GM12878 (cell line): Measurements from ENCODE around the gene SFT2D1. TPM values are rescaled to one million over a fixed set of nuclear protein-coding genes. Genes with fewer than 3 reads are reported as not detected.

Source experiments
- ATAC-seq: fragments of 200-7000 bp; cut with Tn5 transposase; 3 replicates; pipeline ENCODE4 v1.9.1; 2020; ENCODE audit warnings: mild to moderate bottlenecking, moderate library complexity
- BruUV-seq: library from RNA; stranded (reverse); fragments of 400-500 nt; replicated peaks from 2 replicates; lab custom pipeline; 2021; lab: Mats Ljungman, UMichigan
- CTCF ChIA-PET: fragments of 300-600 bp; sonication (Branson Sonifier 250); formaldehyde crosslinking; extraction: SDS; loops from one replicate; lab custom pipeline; 2021; ENCODE audit warnings: inconsistent platforms; lab: Yijun Ruan, JAX
- POLR2A ChIA-PET: fragments of 350-600 bp; formaldehyde crosslinking; extraction: SDS; loops from one replicate; lab custom pipeline; 2021; ENCODE audit warnings: inconsistent platforms; lab: Charles Lee
- RAD21 ChIA-PET: fragments of 300-600 bp; sonication (Branson Sonifier 250); formaldehyde crosslinking; loops from one replicate; lab custom pipeline; 2023; ENCODE audit warnings: antibody characterized with exemption; ENCODE audit not compliant: unreplicated experiment; lab: Charles Lee
- SMC1A ChIA-PET: fragments of 300-600 bp; sonication (Branson Sonifier 250); formaldehyde crosslinking; loops from one replicate; lab custom pipeline; 2023; ENCODE audit not compliant: unreplicated experiment, uncharacterized antibody; lab: Charles Lee
- DNase-seq: peaks from one replicate; pipeline ENCODE4 v3.0.0-alpha.2; 2011; ENCODE audit warnings: low read depth, low spot score
- FAIRE-seq: peaks from 3 replicates; lab custom pipeline; 2011; peaks lifted over from hg19 to GRCh38; lab: Jason Lieb, UNC
- H2AFZ ChIP-seq: 2 replicates; pipeline ENCODE4 v1.6.0; 2011; ENCODE audit warnings: low read depth, low read length, control low read depth; ENCODE audit not compliant: control insufficient read depth
- H3K27ac ChIP-seq: 2 replicates; pipeline ENCODE4 v1.5.1; 2011; ENCODE audit warnings: control low read depth; ENCODE audit not compliant: control insufficient read depth, insufficient read depth
- H3K27me3 ChIP-seq, 2 experiments: replicated peaks in 1 of 2; 2 replicates each; pipeline versions ENCODE4 v1.6.0 to v1.6.1; 2011; ENCODE audit warnings: low read length in 1 of 2; ENCODE audit not compliant: control insufficient read depth in 2 of 2, insufficient read depth in 2 of 2
- H3K36me3 ChIP-seq, 2 experiments: 2 replicates each; pipeline ENCODE4 v1.5.1; 2011; ENCODE audit warnings: low read length in 1 of 2; ENCODE audit not compliant: control insufficient read depth in 2 of 2, insufficient read depth in 2 of 2
- H3K4me1 ChIP-seq: 2 replicates; pipeline ENCODE4 v1.6.1; 2011; ENCODE audit warnings: mild to moderate bottlenecking, low read length, moderate library complexity, mixed read lengths; ENCODE audit not compliant: control insufficient read depth, insufficient read depth
- H3K4me2 ChIP-seq: 2 replicates; pipeline ENCODE4 v1.6.0; 2011; ENCODE audit warnings: control low read depth; ENCODE audit not compliant: control insufficient read depth, insufficient read depth
- H3K4me3 ChIP-seq: fragments of 200-600 bp; sonication (generic); 2 replicates; pipeline ENCODE4 v1.5.1; 2016
- H3K79me2 ChIP-seq: 2 replicates; pipeline ENCODE4 v1.6.0; 2011; ENCODE audit warnings: low read length; ENCODE audit not compliant: control insufficient read depth, insufficient read depth
- H3K9ac ChIP-seq: 2 replicates; pipeline ENCODE4 v1.8.0; 2011; ENCODE audit warnings: low read length, control low read depth, mixed read lengths; ENCODE audit not compliant: control insufficient read depth, insufficient read depth
- H3K9me3 ChIP-seq: replicated peaks from 3 replicates; pipeline ENCODE4 v1.5.1; 2011; ENCODE audit warnings: mild to moderate bottlenecking, low read length; ENCODE audit not compliant: control insufficient read depth, insufficient read depth
- H4K20me1 ChIP-seq: 2 replicates; pipeline ENCODE4 v1.6.0; 2011; ENCODE audit not compliant: control insufficient read depth, insufficient read depth
- HDGF ChIP-seq: fragments of 450-650 bp; IDR thresholded peaks from 2 replicates; pipeline ENCODE4 v1.6.1; 2016; ENCODE audit warnings: antibody characterized with exemption
- POLR2AphosphoS2 ChIP-seq: IDR thresholded peaks from 2 replicates; pipeline ENCODE4 v1.6.1; 2011; ENCODE audit warnings: low read depth, mild to moderate bottlenecking, low read length, improper control_type of control experiment, moderate library complexity
- RBBP5 ChIP-seq: fragments of 200-600 bp; sonication (generic); conservative IDR thresholded peaks from 2 replicates; pipeline ENCODE4 v1.6.1; 2016
- SUZ12 ChIP-seq: fragments of 200-600 bp; sonication (generic); IDR thresholded peaks from one replicate; pipeline ENCODE4 v1.6.1; 2018; ENCODE audit warnings: antibody characterized with exemption, mild to moderate bottlenecking; ENCODE audit not compliant: unreplicated experiment
- WGBS: methylation state at CpG from one replicate; pipeline ENCODE4 v1.1.6; 2016; ENCODE audit warnings: low lambda C conversion rate; ENCODE audit not compliant: insufficient replicate concordance, insufficient coverage; ENCODE audit errors: missing lambda C conversion rate; 5-methylcytosine and 5-hydroxymethylcytosine counted together
- in situ Hi-C: fragments of 300-500 bp; cut with MboI; formaldehyde crosslinking; loops from 9 replicates; pipeline ENCODE4 v1.14.3; 2018; ENCODE audit warnings: mixed read lengths
- intact Hi-C: fragments of 100-400 bp; cut with micrococcal nuclease; formaldehyde crosslinking; loops from one replicate; pipeline ENCODE4 v1.14.2; 2022; ENCODE audit not compliant: unreplicated experiment
- polyA plus RNA-seq, 11 experiments: library from polyadenylated mRNA; depleted of rRNA in 4 of 11; unstranded in 6 of 11; stranded (reverse) in 5 of 11; fragments of >200 nt; fragmentation: Nextera tagmentation in 4 of 11; fragmentation: Illumina TruSeq in 1 of 11; extraction: Ambion mirVana in 4 of 11; extraction: Trizol in 1 of 11; gene quantifications; 1 replicate in 1 of 11; 2 replicates in 10 of 11; pipeline versions ENCODE4 v1.2.1 to v1.2.3, GENCODE V29; 2011 to 2016; ENCODE audit warnings: inconsistent platforms in 2 of 11, missing spikeins in 2 of 11, low read depth in 1 of 11
- total RNA-seq, 4 experiments: library from RNA; depleted of rRNA in 3 of 4; stranded (reverse); fragments of >200 nt in 3 of 4; fragmentation: Illumina TruSeq in 1 of 4; extraction: Trizol in 1 of 4; gene quantifications; 2 replicates each; pipeline versions ENCODE4 v1.2.1 to v1.2.3, GENCODE V29; 2013 to 2021
- TF ChIP-seq, protein P1 (sequence below), 3 experiments: IDR thresholded peaks in 2 of 3; conservative IDR thresholded peaks in 1 of 3; 2 replicates each; pipeline ENCODE4 v1.5.1; 2011; ENCODE audit warnings: low read depth in 3 of 3, low read length in 3 of 3, mild to moderate bottlenecking in 3 of 3, control low read depth in 2 of 3, moderate library complexity in 2 of 3, inconsistent platforms in 1 of 3, mixed read lengths in 1 of 3; ENCODE audit not compliant: control insufficient read depth in 2 of 3, insufficient read depth in 1 of 3; ENCODE audit errors: extremely low read depth in 1 of 3
- TF ChIP-seq, protein P2 (sequence below): IDR thresholded peaks from 2 replicates; pipeline ENCODE4 v1.6.1; 2011; ENCODE audit warnings: borderline replicate concordance, low read depth, mild to moderate bottlenecking, moderate library complexity, low read length; ENCODE audit not compliant: insufficient read depth, poor library complexity, severe bottlenecking

The SFT2D1 gene
- total and polyA plus RNA-seq, 10 of the 15 experiments (the other 5 are each of a cell fraction or from before 2014, with no cell fraction given): 69.5 to 281 (median 124) TPM

DNA sequence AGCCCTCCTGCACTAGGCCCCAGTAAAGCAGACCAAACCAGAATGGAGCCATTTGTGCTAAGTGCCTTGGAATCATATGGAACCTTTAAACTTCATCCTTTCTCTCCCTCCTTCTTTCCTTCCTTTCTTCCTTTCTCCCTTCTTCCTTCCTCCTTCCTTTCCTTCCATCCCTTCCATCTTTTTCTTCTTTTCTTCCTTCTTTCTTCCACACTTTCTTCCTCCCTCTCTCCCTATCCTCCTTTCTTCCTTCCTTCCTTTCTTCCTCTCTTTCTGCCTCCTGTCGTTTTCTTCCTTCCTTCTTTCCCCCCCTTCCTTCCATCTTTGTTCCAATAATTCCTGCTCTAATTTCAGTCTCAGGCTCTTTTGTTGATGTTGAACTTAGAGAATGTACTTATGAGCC, 11.2 kb upstream of the SFT2D1 start:
- no peak for ATAC-seq
- in situ Hi-C loops (no loop called here), intact Hi-C loops (no loop called here)
- no peaks in the 10 kb centered on the region for H3K79me2 ChIP-seq
- H3K9me3 ChIP-seq: peaks cover 3% of the 10 kb centered on the region; the same call in 2 of the 3 replicates
- H3K27ac ChIP-seq: no peak overlapping the region
- H4K20me1 ChIP-seq: no peaks in the 10 kb centered on the region
- H3K4me1 ChIP-seq: peaks cover 4% of the 10 kb centered on the region
- ChIA-PET POLR2A (interaction anchor here (0.6 kb wide), 1 partner anchor 18 kb away, joined by 6 read pairs; no protein-coding TSS in a partner anchor), RAD21 (interaction anchor here (0.7 kb wide), 2 partner anchors 27 to 39 kb away, joined by 3 read pairs; no protein-coding TSS in a partner anchor), SMC1A (interaction anchor here (1.9 to 3.5 kb wide), 2 partner anchors 28 to 44 kb away, joined by 4 to 17 read pairs; no protein-coding TSS in a partner anchor), CTCF (interaction anchor here (0.8 kb wide), 1 partner anchor 9 kb away, joined by 3 read pairs; no protein-coding TSS in a partner anchor)
- no peak overlapping the region for H3K9ac ChIP-seq
- no peak overlapping the region for H3K4me2 ChIP-seq
- no peaks in the 10 kb centered on the region for H3K27me3 ChIP-seq
- no peaks in the 10 kb centered on the region for H3K36me3 ChIP-seq
- TF ChIP-seq HDGF (no peak), SUZ12 (no peak), RBBP5 (no peak), POLR2AphosphoS2 (no peak)
- TF ChIP-seq, protein P1, sequence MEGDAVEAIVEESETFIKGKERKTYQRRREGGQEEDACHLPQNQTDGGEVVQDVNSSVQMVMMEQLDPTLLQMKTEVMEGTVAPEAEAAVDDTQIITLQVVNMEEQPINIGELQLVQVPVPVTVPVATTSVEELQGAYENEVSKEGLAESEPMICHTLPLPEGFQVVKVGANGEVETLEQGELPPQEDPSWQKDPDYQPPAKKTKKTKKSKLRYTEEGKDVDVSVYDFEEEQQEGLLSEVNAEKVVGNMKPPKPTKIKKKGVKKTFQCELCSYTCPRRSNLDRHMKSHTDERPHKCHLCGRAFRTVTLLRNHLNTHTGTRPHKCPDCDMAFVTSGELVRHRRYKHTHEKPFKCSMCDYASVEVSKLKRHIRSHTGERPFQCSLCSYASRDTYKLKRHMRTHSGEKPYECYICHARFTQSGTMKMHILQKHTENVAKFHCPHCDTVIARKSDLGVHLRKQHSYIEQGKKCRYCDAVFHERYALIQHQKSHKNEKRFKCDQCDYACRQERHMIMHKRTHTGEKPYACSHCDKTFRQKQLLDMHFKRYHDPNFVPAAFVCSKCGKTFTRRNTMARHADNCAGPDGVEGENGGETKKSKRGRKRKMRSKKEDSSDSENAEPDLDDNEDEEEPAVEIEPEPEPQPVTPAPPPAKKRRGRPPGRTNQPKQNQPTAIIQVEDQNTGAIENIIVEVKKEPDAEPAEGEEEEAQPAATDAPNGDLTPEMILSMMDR (IDR thresholded peaks at IDR 0.05 in 2 of 3, conservative IDR thresholded peaks at IDR 0.05 in 1 of 3; ENCODE audit: control insufficient read depth in 2 of 3, extremely low read depth in 1 of 3, insufficient read depth in 1 of 3, low read depth in 3 of 3, low read length in 3 of 3): no peak
- TF ChIP-seq, protein P2, sequence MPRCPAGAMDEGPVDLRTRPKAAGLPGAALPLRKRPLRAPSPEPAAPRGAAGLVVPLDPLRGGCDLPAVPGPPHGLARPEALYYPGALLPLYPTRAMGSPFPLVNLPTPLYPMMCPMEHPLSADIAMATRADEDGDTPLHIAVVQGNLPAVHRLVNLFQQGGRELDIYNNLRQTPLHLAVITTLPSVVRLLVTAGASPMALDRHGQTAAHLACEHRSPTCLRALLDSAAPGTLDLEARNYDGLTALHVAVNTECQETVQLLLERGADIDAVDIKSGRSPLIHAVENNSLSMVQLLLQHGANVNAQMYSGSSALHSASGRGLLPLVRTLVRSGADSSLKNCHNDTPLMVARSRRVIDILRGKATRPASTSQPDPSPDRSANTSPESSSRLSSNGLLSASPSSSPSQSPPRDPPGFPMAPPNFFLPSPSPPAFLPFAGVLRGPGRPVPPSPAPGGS: no peak
- no peak overlapping the region for H3K4me3 ChIP-seq
- 44% methylated on average over 1 of the region's 1 CpG for WGBS
- no peak overlapping the region for H2AFZ ChIP-seq
- DNase-seq: no peak
- FAIRE-seq: no peak
- BruUV-seq: no TSS peak
